ENCODE measurements around the gene COL7A1. TPM values are rescaled to one million over a fixed set of nuclear protein-coding genes. Genes with fewer than 3 reads are reported as not detected.
"Not testable (repeated sequence)": the region's sequence is repeated elsewhere in the genome, so short reads cannot be mapped to it uniquely, and the experiment has no call there.

The COL7A1 gene
- total RNA-seq, 2 donors from 2014 or later: 6.1 to 6.3 TPM

DNA sequence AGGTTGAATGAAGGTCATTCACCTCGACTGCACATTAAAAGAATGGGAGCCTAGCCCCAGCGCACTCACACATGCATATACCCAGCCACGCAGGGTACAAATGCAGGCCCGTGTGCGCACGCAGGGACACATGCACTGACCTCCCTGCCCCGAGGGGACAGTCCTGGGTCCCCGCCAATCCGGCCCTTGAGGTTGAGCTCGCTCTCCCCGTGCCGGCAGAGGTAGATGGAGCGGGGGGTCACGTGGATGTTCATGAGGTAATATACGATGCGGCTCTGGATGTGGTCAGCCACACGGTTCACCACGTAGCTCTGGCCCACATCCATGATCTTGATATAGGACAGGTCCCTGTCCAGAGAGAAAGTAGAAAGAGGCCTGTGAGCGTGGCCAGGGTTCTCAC is 59.0 kb downstream of the COL7A1 start:
- Mint-ChIP-seq H3K4me3 (no peak overlapping the region), H3K27me3 (no peaks in the 10 kb centered on the region), H3K27ac (no peak overlapping the region), H3K4me1 (peaks cover 4% of the 10 kb centered on the region), H3K9me3 (no peaks in the 10 kb centered on the region), H3K36me3 (ENCODE audit: low read depth) (peaks cover 96% of the 10 kb centered on the region)
- ATAC-seq (replicated peaks): no peak

DNA sequence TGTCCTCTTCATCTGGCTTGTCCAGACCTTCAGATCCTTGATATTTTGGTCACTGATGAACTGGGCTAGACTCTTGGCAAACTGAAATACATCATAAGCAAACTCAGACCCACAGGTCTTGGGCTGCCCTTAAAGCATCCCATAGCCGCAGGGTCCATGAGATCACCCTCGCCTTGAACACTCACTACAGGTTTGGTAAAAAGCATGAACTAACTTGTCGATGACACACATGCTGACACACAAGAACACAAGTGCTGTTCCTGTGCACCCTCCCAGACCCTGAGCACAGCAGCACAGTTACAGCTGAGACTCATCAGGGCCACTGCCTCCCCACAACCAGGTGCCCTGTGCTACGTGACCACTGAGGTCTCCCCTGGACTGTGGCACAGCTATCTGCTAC is 59.6 kb downstream of the COL7A1 start:
- Mint-ChIP-seq H3K4me3 (no peak overlapping the region), H3K27me3 (no peaks in the 10 kb centered on the region), H3K36me3 (ENCODE audit: low read depth) (peaks cover 96% of the 10 kb centered on the region), H3K4me1 (peaks cover 4% of the 10 kb centered on the region), H3K9me3 (no peaks in the 10 kb centered on the region), H3K27ac (no peak overlapping the region)
- no peak for ATAC-seq (replicated peaks)

DNA sequence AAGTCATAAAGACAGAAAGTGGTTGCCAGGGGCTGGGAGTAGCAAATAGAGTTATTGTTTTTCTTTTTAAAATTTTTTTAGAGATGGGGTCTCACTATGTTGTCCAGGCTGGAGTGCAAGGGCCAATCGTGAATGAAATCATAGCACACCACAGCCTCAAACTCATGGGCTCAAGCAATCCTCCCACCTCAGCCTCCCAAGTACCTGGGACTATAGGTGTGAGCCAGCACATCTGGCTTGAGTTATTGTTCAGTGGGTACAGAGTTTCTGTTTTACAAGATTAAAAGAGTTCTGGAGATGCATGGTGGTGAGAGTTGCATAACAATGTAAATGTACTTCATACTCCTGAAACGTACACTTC is 62.2 kb downstream of the COL7A1 start:
- H3K9me3 Mint-ChIP-seq: no peaks in the 10 kb centered on the region
- H3K27me3 Mint-ChIP-seq: no peaks in the 10 kb centered on the region
- H3K4me1 Mint-ChIP-seq: peaks cover 4% of the 10 kb centered on the region
- peaks cover 97% of the 10 kb centered on the region for H3K36me3 Mint-ChIP-seq (ENCODE audit: low read depth)
- no peak for ATAC-seq (replicated peaks)
- H3K4me3 Mint-ChIP-seq: no peak overlapping the region
- H3K27ac Mint-ChIP-seq: no peak overlapping the region

DNA sequence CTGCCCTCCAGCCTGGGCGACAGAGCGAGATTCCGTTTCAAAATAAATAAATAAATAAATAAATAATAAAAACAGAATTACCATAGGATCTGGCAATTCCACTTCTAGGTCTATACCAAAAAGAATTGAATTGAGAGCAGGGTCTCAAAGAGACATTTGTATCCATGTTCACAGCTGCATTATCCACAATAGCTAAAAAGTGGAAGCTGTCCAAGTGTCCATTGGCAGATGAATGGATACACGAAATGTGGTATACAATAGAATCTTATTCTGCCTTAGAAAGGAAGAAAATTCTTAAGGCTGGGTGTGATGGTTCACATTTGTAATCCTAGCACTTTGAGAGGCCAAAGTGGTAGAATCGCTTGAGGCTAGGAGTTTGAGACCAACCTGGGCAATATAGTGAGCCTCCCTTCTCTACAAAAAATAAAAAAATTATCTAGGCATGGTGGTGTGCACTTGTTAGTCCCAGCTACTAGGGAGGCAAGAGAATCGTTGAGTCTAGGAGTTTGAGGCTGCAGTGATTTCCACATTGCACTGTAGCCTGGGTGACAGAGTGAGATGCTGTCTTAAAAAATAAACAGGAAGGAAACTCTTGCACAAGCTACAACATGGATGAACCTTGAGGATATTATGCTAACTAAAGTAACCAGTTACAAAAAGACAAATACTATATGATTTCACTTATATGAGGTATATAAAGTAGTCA is 62.7 kb downstream of the COL7A1 start:
- Mint-ChIP-seq H3K9me3 (no peaks in the 10 kb centered on the region), H3K27me3 (no peaks in the 10 kb centered on the region), H3K36me3 (ENCODE audit: low read depth) (peaks cover 97% of the 10 kb centered on the region), H3K4me3 (no peak overlapping the region), H3K27ac (no peak overlapping the region), H3K4me1 (peaks cover 4% of the 10 kb centered on the region)
- ATAC-seq (replicated peaks): no peak

DNA sequence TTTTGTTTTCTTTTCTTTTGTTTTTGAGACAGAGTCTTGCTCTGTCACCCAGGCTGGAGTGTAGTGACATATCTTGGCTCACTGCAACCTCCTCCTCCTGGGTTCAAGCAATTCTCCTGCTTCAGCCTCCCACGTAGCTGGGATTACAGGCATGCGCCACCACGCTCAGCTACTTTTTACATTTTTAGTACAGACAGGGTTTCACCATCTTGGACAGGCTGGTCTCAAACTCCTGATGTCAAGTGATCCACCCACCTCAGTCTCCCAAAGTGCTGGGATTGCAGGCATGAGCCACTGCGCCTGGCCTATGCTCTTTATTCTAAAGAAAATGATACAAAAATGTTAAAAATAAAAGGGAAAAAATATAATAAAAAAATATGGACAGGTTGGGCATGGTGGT is 64.4 kb downstream of the COL7A1 start:
- not testable (repeated sequence) for H3K4me3 Mint-ChIP-seq; ATAC-seq (replicated peaks); H3K27me3 Mint-ChIP-seq; H3K9me3 Mint-ChIP-seq; H3K27ac Mint-ChIP-seq; H3K4me1 Mint-ChIP-seq
- peaks cover 97% of the 10 kb centered on the region for H3K36me3 Mint-ChIP-seq (ENCODE audit: low read depth)

DNA sequence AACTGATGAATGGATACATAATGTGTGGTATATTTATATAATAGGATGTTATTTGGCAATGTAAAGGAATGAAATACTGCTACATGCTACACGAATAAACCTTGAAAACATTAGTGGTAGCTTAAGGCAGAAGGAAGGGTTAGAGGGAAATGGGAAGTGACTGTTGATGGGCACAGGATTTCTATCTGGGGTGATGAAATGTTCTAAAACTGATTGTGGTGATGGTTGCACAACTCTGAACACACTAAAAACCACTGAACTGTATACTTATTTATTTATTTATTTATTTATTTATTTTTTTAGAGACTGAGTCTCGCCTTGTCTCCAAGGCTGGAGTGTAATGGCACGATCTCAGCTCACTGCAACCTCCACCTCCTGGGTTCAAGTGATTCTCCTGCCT is 66.4 kb downstream of the COL7A1 start:
- Mint-ChIP-seq H3K27ac (no peak overlapping the region), H3K4me1 (peaks cover 5% of the 10 kb centered on the region), H3K27me3 (no peaks in the 10 kb centered on the region), H3K36me3 (ENCODE audit: low read depth) (peaks cover 95% of the 10 kb centered on the region), H3K9me3 (no peaks in the 10 kb centered on the region), H3K4me3 (no peak overlapping the region)
- ATAC-seq (replicated peaks): no peak

DNA sequence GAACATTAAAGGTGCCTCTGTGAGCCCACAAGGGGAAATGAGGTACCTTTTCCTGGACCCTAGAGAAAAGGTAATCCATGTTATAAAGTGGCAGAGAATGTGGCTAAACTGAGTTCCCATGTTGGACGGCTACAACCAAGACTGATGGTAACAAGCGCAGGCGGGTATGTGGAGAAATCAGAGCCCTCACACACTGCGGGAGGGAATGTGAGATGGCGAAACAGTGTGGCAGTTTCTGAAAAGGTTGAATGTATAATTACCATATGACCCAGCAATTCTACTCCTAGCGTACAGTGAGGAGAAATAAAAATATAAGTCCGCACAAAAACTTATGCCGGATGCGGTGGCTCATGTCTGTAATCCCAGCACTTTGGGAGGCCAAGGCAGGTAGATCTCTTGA is 67.1 kb downstream of the COL7A1 start:
- peaks cover 5% of the 10 kb centered on the region for H3K4me1 Mint-ChIP-seq
- no peaks in the 10 kb centered on the region for H3K9me3 Mint-ChIP-seq
- H3K27ac Mint-ChIP-seq: peak overlapping the region; percentile 11
- peaks cover 95% of the 10 kb centered on the region for H3K36me3 Mint-ChIP-seq (ENCODE audit: low read depth)
- ATAC-seq (replicated peaks): no peak
- no peaks in the 10 kb centered on the region for H3K27me3 Mint-ChIP-seq
- H3K4me3 Mint-ChIP-seq: no peak overlapping the region

DNA sequence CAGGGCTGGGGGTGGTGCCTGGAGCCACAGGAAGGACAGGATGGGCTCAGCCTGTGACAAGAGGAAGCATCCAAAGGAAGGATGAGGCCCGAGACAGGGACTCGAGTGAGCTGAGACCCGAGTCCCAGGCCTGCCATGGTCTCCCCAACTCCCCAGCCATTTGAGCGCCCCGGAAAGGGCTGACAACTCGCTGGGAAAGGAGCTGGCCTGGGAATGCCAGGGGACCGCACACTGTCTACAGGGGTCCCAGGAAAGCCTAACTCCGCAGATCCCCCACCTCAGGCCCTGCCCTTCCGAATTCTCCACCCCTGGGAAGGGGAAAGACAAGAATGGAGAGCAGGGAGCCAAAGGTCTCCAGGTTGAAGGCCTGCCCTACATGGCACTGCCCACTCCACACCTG is 70.2 kb downstream of the COL7A1 start:
- Mint-ChIP-seq H3K4me1 (peaks cover 7% of the 10 kb centered on the region), H3K27ac (peak overlapping the region; percentile 23), H3K9me3 (no peaks in the 10 kb centered on the region), H3K36me3 (ENCODE audit: low read depth) (peaks cover 94% of the 10 kb centered on the region), H3K4me3 (no peak overlapping the region), H3K27me3 (no peaks in the 10 kb centered on the region)
- no peak for ATAC-seq (replicated peaks)

DNA sequence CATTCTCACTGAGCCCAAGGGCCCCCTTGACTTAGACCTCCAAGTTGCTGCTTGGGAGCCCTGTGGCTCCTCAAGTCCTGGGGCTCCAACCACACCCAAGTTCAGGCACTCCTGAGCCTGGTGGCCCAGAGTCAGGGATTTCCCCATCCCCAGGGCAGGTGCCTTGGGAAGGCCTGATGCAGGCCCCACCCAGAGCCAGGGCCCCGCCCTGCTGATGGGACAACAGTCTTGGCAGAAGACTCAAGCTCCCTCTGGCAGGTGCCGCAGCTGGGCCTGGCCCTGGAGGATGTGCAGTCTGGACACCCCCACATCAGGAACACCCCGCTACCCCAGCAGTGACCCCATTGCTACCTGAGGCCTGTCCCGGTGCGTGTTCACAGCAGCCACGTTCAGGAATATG is 73.5 kb downstream of the COL7A1 start:
- Mint-ChIP-seq H3K27me3 (no peaks in the 10 kb centered on the region), H3K36me3 (ENCODE audit: low read depth) (peaks cover 77% of the 10 kb centered on the region), H3K4me1 (peaks cover 22% of the 10 kb centered on the region), H3K4me3 (no peak overlapping the region), H3K9me3 (no peaks in the 10 kb centered on the region), H3K27ac (no peak overlapping the region)
- no peak for ATAC-seq (replicated peaks)

DNA sequence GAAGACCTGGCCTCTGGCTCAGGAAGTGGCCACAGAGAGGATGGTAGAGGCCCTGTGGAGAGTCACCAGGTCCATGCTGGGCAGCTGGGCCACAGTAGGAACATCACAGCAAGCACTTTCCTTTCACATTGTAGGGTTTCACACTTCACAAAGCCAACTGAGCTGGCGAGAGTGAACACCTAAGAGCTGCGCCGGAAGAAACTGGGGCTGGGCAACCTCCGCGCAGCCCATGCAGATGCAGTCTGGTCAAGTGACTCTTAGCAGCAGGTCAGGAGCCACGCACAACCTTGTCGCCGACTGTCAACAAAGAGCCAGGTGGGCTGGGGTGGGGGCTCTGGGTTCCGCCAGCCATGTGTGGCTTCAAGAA is 75.9 kb downstream of the COL7A1 start:
- Mint-ChIP-seq H3K27me3 (no peaks in the 10 kb centered on the region), H3K4me1 (peaks cover 26% of the 10 kb centered on the region), H3K4me3 (no peak overlapping the region), H3K27ac (no peak overlapping the region), H3K9me3 (no peaks in the 10 kb centered on the region), H3K36me3 (ENCODE audit: low read depth) (peaks cover 61% of the 10 kb centered on the region)
- peak; percentile 4 for ATAC-seq (replicated peaks)

DNA sequence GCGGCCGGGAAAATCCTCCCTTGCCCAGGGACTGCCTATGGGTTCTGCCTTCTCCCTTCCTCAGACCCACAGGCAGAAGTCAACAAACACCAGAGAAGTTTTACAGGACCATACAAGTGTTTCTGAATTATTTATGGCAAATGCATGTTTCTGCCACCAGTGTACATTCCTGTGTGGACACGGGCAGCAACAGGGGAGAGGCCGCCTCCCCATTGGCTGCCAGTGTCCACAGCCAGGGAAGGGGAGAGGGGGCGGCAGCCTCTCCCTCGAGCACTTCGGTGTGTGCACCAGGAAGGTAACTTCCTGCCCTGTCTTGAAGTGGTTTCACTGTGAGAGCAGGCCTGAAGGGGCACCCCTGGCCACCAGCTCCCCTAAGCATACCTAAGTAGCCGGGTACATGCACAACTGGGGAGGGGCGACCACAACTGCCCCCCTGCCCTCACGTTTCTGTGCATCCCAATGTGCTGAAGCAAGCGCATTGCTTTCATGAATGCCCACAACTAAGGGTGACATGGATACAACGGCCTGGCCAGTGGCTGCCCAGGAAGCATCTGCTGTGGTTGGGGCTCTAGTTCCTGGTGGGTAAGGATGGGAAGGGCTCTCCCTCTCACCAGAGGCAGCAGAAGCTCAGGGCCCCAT is 76.4 kb downstream of the COL7A1 start:
- Mint-ChIP-seq H3K4me1 (peaks cover 26% of the 10 kb centered on the region), H3K4me3 (no peak overlapping the region), H3K27me3 (no peaks in the 10 kb centered on the region), H3K36me3 (ENCODE audit: low read depth) (peaks cover 61% of the 10 kb centered on the region), H3K9me3 (no peaks in the 10 kb centered on the region), H3K27ac (peak overlapping the region; percentile 37)
- peak; percentile 7 for ATAC-seq (replicated peaks)

DNA sequence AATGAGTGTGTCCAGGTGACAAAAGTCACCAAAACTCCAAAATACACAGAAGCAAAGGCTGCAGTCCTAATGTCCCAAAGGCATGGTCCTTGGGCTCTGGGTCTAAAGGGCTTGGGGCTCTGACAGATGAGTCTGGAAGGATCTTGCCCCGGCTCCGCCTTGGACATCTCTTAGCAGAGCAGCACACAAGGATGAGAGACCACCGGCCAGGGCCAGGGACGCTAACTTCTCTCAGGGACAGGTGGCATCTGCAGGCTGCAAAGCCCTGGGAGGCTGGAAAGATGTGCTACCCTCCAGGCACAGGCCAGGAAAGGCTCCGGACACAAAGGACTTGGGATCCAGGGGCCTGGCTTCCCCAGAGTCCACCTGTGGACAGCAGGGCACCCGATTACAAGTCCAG is 77.1 kb downstream of the COL7A1 start:
- peak overlapping the region; percentile 65 for H3K27ac Mint-ChIP-seq

DNA sequence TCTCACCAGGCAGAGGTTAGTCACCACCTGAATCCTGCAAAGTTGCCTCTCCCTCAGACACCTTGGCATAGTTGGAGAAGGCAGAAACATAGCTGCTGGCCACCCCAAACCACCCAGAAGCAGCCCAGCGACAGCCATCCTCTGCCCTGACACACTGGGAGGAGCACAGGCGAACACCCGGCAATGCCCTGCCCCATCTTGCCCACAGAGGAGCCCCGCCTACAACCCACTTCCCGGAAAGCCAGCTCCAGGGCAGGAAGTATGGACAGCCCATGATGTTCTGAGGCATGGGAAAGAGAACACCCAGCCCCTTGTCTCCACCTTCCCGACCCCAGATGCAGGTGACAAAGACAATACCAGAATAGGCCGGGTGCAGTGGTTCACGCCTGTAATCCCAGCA is 78.6 kb downstream of the COL7A1 start:
- peak; percentile 13 for ATAC-seq (replicated peaks)
- H3K36me3 Mint-ChIP-seq (ENCODE audit: low read depth): peaks cover 47% of the 10 kb centered on the region
- peaks cover 26% of the 10 kb centered on the region for H3K4me1 Mint-ChIP-seq
- no peaks in the 10 kb centered on the region for H3K27me3 Mint-ChIP-seq
- H3K27ac Mint-ChIP-seq: peak overlapping the region; percentile 65
- no peaks in the 10 kb centered on the region for H3K9me3 Mint-ChIP-seq
- peak overlapping the region; percentile 31 for H3K4me3 Mint-ChIP-seq

More for the DNA sequence above, 77.1 kb downstream of the COL7A1 start:
- Mint-ChIP-seq H3K27me3 (no peaks in the 10 kb centered on the region), H3K4me1 (peaks cover 26% of the 10 kb centered on the region), H3K9me3 (no peaks in the 10 kb centered on the region), H3K36me3 (ENCODE audit: low read depth) (peaks cover 55% of the 10 kb centered on the region), H3K4me3 (no peak overlapping the region)
- ATAC-seq (replicated peaks): no peak

DNA sequence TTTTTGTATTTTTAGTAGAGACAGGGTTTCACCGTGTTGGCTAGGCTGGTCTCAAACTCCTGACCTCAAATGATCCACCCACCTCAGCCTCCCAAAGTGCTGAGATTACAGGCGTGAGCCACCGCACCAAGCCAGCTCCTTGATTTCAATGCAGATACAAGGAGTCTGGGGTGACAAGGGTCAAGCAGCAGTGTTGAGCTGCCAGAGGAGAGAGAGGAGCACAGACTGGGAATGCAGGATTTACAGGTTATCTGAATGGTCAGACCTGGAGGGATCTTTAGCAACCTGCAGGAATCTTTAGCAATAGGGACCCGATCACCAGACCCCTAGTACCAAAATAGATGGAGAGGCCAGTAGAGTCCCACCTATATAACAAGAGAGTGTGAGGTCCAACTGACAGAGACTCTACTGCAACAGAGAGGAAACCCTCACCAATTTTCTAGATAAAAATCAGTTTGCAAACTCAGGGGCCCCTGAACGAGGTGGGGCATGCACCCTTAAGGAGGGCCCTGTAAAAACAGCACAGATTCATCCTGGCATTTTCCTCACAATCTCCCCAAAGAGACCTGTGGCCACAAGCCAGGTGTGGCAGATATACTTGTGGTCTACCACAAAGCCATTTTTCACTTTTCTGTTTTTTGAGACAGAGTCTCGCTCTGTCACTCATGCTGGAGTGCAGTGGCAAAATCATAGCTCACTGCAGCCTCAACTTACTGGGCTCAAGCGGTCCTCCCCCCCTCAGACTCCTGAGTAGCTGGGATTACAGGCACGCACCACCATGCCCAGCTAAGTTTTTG is 80.5 kb downstream of the COL7A1 start:
- peak; percentile 45 for ATAC-seq (replicated peaks)
- H3K4me3 Mint-ChIP-seq: peak overlapping the region; percentile 30
- peaks cover 28% of the 10 kb centered on the region for H3K4me1 Mint-ChIP-seq
- H3K27ac Mint-ChIP-seq: no peak overlapping the region
- no peaks in the 10 kb centered on the region for H3K9me3 Mint-ChIP-seq
- no peaks in the 10 kb centered on the region for H3K27me3 Mint-ChIP-seq
- H3K36me3 Mint-ChIP-seq (ENCODE audit: low read depth): peaks cover 30% of the 10 kb centered on the region

Data from activated T-helper 17 cell treated with anti-CD3 and anti-CD28 coated beads, Interleukin-2, amount 50 U/mL, for 72 hours (primary cell).